Panc1 (cell line): ENCODE data around the gene DPYD.

Experiments used
- CTCF ChIP-seq: fragments of 450-650 bp; IDR thresholded peaks from 2 replicates; pipeline ENCODE4 v1.5.1; 2017; ENCODE audit warnings: mild to moderate bottlenecking
- POLR2AphosphoS5 ChIP-seq: IDR thresholded peaks from 2 replicates; pipeline ENCODE4 v1.6.1; 2012; ENCODE audit warnings: mild to moderate bottlenecking, low read depth, low read length, moderate library complexity
- TCF7L2 ChIP-seq: IDR thresholded peaks from 2 replicates; pipeline ENCODE4 v1.6.1; 2011; ENCODE audit warnings: mild to moderate bottlenecking, low read depth, low read length, inconsistent platforms

DNA sequence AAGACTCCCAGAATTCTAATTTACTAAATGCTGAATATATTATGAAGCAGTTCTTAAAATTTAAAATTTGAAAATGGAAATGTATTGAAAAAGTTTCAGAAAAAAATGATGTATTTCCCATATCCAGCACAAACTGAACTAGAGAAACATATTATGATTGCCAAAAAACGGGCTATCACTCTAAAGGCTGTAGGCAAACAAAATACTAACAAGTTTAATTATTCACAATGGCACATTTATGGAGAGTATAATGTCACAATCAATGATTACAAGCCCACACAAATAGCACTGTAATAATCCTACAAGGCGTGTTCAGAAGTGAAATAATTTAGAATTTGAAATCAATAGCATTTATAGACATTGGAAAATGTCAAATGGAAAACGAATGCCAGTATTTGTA lies 667.9 kb downstream of the DPYD start:
- no peak for TF ChIP-seq CTCF
- no peak for TF ChIP-seq POLR2AphosphoS5
- TF ChIP-seq TCF7L2 = no peak
